Dedifferentiated amniotic fluid mesenchymal stem cell (primary cell): ENCODE results near the gene LRMDA.

Experiments used
- DNase-seq: peaks from one replicate; pipeline ENCODE4 v3.0.0-alpha.2; 2016; ENCODE audit errors: extremely low spot score

The LRMDA gene

DNA sequence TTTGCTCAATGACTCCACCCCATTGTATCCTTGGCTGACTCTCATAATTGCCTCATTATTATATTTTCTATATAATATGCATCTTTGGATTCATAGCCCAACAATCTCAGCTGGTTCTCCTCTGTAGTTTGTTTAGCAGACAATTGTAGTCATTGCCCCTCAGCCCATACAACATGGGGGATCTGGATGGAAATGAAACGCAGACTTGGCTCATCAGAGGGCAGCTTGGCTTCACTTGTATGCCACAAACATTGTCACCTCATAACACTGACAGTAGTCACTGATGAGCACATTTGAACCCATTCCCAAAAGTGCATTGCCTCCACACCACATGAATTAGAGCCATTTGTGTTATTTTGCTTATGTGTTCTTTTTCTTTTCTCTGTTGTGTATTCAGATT lies 963.8 kb downstream of the LRMDA start:
- no peak for DNase-seq

DNA sequence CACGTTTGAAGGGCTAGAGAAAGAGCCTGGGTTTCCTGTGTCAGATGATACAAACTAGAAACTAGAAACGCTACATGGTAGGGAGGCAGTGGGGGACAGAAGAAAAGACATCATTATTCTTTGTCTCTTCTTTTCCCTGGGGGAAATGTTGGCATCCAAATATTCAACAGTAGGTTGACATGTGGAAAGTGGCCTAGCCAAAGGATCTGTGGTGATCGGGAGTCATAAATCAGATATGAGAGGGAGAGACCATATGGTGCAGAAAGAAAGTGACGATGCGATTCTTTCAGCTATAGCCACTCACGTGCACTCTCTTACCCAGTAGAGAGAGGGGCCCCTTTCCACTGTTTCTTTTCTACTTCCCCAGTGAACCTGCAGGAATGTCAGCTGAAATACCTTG lies 964.7 kb downstream of the LRMDA start:
- DNase-seq: no peak

DNA sequence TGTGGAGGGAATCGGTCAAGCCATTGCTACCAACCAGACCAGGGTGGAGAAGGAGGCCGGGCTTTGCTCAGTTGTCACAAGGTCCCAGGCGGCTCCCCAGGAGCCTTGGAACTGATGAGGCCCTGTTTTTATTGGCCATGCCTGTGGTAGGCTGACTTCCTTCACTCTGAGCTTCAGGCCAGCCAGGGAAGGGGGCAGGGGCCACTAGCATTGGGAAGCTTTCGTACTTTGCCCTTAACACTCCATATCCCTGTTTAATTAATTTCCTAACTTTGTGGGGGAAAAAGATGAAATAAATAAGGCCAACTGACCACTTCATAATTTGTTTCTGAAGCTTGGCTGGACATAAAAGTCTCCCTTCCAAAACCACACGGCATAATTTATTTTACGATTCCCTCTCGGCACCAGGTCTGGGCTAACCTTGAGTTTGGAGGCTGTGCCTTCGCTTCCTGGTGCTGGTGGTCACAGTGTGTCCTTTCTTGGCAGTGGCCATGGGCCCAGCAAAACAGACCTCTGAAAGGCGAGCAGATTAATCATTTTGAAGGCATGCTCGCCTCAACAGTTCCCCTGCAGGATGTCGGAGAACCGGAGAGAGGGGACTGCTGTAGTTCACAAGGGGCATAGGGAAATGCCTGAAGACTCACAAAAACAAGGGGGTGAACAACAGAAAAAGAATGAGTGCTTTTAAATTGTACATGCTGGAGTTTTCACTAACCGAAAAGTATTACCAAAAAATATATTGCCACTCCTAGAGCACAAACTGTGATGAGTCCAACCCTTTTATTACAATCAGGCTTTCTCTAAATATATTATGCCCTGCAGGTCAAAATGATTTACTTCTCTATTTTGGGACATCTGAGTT lies 966.0 kb downstream of the LRMDA start:
- no peak for DNase-seq

DNA sequence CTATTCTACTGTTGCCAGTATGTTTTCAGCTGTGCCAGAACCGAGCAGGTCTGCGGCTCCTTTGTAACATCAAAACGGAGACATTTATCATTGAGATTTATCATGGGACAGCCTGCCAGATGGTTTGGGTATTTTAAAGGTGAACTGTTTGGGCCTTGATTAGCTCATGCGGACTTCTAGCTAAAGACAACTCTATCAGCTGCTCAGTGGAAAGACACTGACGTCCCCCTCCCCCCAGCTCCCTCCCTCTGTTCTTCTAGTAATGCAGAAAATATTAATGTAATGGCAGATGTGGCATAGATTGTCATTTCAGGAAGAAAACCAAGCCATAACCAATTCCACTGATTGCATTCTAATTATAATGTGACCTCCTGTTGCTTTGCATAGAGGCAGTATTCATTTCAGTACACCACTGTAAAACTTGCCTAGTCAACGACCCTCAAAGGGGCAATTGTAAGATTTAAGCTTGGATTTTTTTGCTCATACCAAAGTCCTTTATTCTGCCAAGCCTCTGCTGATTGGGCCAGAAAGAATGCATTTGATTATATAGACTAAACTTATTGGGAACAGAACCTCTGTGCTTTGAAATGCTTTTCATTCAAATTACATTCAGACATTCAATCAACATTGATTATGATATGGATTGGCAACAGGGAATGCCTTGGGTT lies 966.8 kb downstream of the LRMDA start:
- no peak for DNase-seq

GRCh38 chr10:76399226-76399625 lies 967.8 kb downstream of the LRMDA start:
- no peak for DNase-seq

- DNase-seq: no peak
These were observed 969.6 kb downstream of the LRMDA start for GRCh38 chr10:76401006-76401405.

DNA sequence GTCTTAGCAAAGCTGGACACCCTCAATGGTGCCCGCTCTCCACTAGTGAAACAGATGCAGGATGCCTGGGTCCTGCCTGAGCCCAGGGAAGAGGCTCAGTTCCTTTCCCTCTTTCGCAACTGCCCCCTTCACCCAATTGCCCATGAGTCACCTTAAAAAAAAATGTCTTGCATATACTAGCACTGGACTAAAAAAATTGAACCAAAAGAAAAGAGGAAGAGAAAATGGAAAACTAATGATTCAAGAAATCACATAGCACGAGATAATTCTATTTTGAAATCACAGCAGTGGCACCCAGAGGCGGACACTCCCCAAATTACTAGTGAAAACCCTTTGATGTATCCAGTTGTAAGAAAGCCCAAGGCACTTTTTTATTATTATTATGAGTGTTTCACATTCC lies 972.5 kb downstream of the LRMDA start:
- no peak for DNase-seq

DNA sequence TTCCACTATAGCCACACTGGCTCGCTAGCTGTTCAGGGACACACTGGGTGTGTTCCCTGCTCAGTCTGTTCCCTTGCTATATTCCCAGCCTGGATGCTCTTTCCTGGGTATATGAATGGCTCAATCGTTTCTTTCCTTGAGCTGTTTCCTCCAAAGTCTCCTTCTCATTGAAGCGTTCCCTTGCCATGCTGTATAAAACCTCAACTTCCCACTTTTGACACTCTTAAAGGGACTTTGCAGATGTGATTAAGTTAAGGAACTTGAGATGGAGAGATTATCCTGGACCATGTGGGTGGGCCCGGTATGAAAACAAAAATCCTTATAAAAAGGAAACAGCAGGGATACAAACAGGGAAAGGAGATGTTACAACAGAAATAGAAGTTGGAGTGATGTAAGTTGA lies 973.1 kb downstream of the LRMDA start:
- DNase-seq: no peak

DNA sequence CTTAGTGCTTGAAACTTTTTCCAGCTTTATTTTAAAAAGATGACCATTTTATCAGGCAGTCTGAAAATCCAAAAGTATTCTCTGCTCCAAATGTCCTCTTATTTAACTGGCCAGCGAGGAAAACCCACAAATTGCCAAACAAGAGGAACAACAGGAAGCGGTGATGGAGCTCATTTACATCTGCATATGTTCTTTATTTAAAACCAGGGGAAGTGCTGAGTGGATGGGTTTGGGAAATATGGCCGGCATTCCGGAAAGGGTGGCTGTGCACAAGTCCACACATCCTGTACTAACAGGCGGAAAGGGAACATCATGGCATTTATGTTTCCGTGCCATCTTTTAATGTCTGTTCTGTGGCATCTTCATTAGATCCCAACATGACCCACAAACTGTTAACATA lies 974.5 kb downstream of the LRMDA start:
- no peak for DNase-seq

DNA sequence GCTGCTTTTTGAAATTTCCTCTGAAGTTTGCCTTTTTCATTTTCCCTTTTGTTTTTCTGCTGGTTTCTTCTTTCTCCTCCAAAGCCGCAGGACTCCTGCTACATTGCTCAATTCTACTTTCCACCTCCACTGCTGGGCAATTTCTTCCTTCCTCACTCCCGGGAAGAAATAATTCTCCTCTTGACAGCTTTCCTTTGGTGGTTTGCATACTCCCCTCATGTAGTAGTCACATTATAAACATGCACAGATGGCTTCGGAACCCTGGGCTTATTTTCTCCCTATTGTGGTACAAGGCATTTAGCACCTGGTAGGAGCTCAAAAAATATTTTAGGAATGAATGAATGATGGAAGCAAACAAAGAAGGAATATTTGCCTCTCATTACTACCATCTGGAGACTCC lies 977.2 kb downstream of the LRMDA start:
- DNase-seq: no peak

DNA sequence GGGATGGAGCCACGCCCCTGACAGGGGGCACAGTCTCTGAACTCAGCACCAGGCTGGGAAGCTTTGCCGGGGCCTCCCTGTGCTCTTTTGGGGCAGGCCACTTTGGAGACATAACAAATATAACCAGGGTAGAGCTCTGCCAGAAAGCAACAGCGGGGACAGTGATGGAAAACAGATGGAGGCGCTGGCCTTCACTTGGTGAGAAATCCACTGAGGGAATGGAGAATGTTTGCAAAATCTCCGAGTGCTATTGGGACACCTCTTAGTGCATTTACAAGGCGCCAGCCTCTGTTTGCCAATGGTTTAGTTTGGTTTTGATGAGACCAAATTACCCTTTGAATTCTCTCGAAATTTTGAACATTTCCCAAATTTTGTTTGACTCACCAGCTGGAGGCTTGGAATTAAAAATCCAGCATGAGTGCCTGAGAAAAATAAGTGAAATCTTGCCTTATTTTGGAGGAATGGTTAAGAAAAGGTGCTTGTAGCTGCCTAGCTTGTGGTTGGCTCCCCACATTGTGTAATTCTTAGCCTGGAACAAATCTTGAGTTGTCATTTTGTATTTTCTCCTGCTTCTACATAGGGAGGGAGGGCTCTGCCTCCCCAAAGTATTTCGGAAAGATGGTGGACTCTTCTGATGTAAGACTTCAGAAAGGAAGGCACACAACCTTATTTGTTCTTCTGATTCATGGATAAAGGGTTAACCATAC lies 980.5 kb downstream of the LRMDA start:
- no peak for DNase-seq

DNA sequence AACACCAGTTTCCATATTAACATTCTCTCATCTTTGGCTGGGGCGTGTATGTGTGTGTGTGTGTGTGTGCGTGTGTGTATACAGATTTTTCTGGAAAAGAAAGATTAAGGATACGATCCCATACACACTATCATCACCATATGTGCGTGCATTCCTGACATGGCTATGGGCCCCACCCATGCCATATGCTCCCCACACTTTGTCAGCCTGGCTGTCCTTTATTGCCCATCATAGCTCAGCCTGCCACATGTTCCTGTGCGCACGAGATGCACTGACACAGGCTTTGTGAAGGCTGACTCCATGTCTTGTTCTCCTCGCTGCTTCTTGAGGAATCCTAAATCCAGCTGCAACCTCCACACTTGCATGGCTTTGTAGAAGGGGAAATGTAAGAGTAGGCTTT lies 984.1 kb downstream of the LRMDA start:
- DNase-seq: no peak

- no peak for DNase-seq
These were observed 985.2 kb downstream of the LRMDA start for GRCh38 chr10:76416642-76417041.

DNA sequence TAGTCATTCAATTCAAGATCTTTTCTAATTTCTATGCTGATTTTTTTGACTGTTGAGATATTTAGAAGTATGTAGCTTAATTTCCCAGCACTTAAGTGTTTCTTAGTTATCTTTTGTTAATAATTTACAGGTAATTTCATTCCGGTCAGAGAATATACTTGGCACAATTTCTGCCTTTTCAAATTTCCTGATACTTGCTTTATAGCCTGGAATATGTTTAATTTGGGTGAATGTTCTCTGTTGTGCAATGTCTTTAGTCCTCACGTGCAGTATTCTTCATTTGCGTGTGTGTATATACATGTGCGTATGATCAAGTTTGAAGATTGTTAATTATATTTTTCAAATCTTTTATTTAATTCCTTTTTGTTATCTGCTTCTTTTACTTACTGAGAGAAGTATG lies 989.3 kb downstream of the LRMDA start:
- DNase-seq: no peak

- no peak for DNase-seq
These were observed 991.3 kb downstream of the LRMDA start for GRCh38 chr10:76422769-76423168.

DNA sequence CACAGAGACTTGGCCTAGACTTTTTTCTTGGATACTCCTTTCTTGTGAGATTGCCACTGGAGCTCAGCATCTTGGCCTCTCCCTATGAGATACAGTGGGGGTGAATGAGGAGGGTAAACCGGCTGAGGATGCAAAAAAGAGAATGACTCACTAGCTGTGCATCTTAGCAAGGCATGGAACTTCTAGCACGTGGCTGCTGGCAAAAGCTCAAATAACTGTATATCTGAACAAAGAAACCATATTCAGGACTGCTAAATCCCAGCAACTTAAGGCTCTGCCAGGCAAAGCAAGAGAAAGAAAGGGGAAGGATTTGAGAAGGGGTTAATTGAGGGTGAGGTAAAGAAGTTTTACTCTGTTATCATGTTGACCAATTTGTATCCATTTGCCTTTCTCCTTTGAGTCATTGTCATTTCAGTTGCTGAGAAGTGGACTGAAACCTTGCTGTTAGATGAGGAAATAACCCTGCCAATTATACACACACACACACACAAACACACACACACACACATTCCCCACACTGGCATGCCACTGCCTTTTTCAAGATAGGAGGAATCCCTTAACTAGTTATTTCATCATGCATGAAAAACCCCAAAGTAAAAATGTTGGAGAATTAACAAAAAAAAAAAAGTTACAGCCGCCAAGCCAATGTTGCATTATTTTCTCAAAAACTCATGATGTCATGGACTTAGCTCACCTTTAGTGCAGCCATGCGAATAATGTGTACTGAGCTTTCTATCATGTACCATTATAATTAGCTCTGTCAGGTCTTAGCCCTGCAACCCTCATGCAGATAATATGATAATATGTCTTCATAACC lies 997.3 kb downstream of the LRMDA start:
- DNase-seq: peak; percentile 82

DNA sequence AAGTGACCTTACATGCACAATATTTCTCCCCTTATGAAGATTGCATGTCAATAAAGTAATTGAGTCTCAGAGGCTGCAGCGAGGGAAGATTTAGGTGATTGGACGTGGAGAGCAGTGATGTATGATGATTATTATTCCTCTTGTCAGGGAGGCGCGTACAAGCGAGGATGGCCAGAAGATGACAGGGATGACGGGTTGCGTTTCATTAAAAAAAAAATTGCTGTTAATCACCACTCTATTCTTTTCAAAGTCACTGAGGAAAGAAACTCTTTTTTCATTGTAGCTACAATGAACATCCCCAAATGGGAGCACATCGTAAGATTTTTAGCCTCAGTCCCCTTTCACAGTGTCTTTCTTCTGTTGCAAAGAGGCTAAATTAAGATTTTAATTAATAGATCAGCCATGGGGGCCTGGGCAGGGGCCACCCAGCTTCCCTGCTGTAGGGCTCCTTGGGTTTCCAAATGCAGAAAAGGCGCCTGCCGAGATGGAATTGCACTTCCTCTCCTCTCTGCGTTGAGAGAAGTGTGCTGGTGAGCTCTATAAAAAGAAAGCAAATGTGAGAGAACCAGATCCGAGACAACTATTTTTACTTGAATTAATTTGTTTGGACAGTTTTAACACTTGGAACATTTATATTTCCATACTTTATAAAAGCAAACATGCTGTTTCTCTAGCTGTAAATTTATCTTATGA lies 998.1 kb downstream of the LRMDA start:
- no peak for DNase-seq

DNA sequence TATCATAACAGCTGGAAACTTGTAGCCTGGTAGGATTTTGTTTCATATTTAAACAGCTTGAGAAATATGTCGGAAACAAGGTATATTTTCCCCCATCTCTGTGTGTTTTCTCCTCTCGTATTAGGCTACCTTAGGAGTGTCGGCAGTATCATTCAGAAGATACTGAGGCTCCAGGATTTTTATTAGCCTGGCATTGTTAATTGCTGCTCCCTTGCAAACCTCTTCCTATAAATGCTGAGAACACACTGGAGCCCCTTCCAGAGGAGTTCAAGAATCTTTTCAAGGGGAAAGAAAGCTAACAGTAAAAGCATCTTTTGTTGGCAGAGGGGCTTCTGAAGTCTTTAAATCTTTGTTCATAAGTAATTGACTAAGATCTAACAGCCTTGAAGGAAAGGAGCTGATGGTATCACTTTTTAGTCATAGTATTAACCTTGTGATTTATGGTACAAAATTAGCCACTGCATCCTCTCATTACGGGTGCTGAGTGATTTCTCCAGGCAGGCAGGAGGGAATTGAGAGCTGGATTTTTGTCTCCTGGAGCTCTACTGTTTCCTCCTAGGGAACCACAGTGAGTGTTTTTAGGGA lies 998.7 kb downstream of the LRMDA start:
- no peak for DNase-seq

DNA sequence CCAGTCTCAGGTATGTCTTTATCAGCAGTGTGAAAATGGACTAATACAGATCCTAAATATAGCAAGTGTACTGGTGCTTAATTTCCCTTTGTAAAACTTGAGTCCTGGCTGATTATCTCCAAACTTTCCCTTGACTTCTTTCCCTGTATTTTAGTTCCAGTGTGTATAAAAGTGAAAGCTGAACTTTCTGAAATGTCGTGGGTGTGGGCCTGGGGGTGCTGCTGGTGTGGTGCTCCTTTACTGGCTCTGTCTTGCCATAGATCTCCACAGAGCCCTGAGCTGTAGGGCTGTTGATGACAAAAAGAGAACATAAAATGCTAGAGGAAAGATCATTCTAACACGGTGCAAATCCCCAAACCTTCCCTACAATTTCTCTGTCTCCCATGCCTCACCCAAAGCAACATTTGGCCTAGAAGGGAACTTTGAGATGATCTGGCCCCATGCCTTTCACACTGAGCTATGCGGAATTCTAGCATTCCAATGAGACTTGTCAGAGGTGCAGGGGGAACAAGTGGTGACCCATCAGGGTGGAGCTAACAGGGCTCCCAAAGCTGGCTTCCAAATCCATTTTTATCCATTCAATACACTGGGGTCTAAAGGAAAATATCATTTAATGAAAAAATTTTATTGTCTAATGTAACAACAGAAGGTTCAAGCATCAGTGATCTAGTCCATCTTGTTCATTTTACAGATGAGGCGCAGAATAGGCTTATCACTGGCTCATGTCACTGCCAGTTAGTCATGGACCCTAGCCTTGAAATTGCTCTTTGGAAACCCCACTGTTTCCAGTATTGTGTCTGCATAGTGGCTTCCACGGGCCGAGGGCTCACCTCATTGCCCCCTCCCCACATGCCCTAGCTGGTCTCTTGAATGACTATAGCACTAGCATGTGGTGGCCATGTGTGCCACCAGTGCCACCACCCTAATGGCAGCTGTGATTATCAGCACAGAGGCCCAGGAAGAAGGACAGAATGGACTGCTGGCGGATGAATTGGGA lies 1000.9 kb downstream of the LRMDA start:
- DNase-seq: peak; percentile 72
